ENCODE data around the gene MDC1. TPM values are rescaled to one million over a fixed set of nuclear protein-coding genes. Genes with fewer than 3 reads are reported as not detected.
"Not testable (repeated sequence)": the region's sequence is repeated elsewhere in the genome, so short reads cannot be mapped to it uniquely, and the experiment has no call there.

MDC1 gene
- total and polyA plus RNA-seq, 2 of the 13 experiments (the other 11 are each of a cell fraction or from before 2014, with no cell fraction given), result 8.4 to 14.0 TPM

DNA sequence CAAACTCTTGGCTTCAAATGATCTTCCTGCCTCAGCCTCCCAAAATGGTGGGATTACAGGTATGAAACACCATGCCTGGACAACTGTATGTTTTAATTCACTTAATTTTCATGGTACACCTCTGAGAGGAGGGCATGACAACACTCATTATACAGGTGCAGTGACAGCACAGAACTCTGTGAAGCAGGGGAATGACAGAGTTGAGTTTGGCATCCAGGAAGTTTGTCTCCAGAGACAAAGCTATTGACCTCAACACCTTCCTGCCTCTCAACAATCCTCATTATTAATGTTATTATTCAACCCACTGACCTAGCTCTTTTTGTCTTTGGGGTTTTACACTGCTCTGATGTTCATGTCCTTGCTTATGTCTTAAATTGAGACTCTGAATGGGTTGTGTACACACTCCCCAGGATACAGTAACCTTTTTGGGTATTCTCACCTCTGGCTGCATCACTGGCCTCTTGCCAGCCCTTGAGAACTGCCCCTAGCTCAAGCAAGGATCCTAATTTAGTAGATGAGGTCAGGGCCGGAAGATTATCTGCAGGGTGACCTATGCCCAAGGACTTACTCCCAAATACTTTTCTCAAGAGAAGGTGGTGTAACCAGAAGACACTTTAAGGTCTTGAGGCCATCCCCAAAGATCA, 40.3 kb upstream of the MDC1 start:
- Histone ChIP-seq H3K79me2 (ENCODE audit: insufficient read depth, low read length) (no peaks in the 10 kb centered on the region), H3K27me3 (ENCODE audit: control insufficient read depth in 1 of 2, insufficient read depth in 2 of 2, low read length in 2 of 2) (no peaks in the 10 kb centered on the region), H3K9ac (ENCODE audit: insufficient read depth, low read depth, low read length) (peak overlapping the region; percentile 4; the same call in 1 of the 2 replicates), H3K4me1 (ENCODE audit: insufficient read depth, low read length) (peaks cover 62% of the 10 kb centered on the region), H3K9me3 (ENCODE audit: low read length) (no peaks in the 10 kb centered on the region), H2AFZ (ENCODE audit: low read length) (no peak overlapping the region), H3K4me3 (replicated peaks in 1 of 3; ENCODE audit: insufficient read depth in 1 of 3, low read depth in 2 of 3, low read length in 3 of 3) (no peak overlapping the region), H4K20me1 (ENCODE audit: insufficient read depth, low read length) (no peaks in the 10 kb centered on the region), H3K4me2 (ENCODE audit: low read depth, low read length) (no peak overlapping the region), H3K27ac (ENCODE audit: extremely low read length, insufficient read depth, low read length) (peak overlapping the region; percentile 20), H3K36me3 (replicated peaks in 1 of 2; ENCODE audit: control insufficient read depth in 1 of 2, insufficient read depth in 2 of 2, low read length in 2 of 2) (no peaks in the 10 kb centered on the region)
- ChIA-PET POLR2A (interaction anchor here (0.6 to 5.9 kb wide), 4 partner anchors 9 to 17 kb away, joined by 4 to 113 read pairs (median 33); partner anchors contain the start of genes FLOT1 and IER3), CTCF (ENCODE audit: low intra/inter-chr PET ratio, low total read pairs) (no interaction called here)
- BruUV-seq (replicated peaks), result no TSS peak
- TF ChIP-seq RBFOX2 (IDR thresholded peaks at IDR 0.05; ENCODE audit: low read depth, low read length) (no peak), ZNF605 (CRISPR knock-in tag; IDR thresholded peaks at IDR 0.05) (0 out of 2 replicates have a peak, but pooled peaks have one; percentile 27), DNMT1 (CRISPR knock-in tag; IDR thresholded peaks at IDR 0.05) (no peak), TBX2 (CRISPR knock-in tag; IDR thresholded peaks at IDR 0.05; ENCODE audit: borderline replicate concordance) (peak; percentile 20; the same call in 1 of the 2 replicates), ZNF350 (CRISPR knock-in tag; IDR thresholded peaks at IDR 0.05; ENCODE audit: borderline replicate concordance, low read depth) (no peak), GABPB1 (CRISPR knock-in tag; IDR thresholded peaks at IDR 0.05) (no peak)
- in situ Hi-C loops (cut with HindIII; ENCODE audit: extremely low pct_ligation_motif_present, low pct_unique_long_range_greater_than_20kb) (no loop called here), intact Hi-C loops (cut with micrococcal nuclease; ENCODE audit: unreplicated experiment) (no loop called here)
- DNase-seq (ENCODE audit: low spot score) (no peak), FAIRE-seq (no peak), ATAC-seq (no peak)
- WGBS (ENCODE audit: low lambda C conversion rate), result 93% methylated on average over 1 of the region's 1 CpG

DNA sequence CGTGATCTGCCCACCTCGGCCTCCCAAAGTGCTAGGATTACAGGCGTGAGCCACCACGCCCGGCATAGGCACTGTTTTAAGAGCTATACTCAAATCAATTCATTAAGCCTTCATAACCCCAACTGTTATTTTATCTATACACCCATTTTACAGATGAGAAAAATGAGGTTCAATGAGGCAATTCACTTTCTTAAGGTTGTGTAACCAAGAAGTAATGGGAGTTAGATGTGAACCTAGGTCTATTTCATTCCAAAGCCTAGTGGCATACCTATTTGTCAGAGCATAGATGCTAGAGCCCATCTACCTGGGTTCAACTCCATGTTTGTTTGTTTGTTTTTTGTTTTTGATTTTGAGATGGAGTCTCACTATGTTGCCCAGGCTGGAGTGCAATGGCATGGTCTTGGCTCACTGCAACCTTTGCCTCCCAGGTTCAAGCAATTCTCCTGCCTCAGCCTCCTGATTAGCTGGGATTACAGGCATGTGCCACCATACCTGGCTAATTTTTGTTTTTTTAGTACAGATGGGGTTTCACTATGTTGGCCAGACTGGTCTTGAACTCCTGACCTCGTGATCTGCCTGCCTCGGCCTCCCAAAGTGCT, 39.4 kb upstream of the MDC1 start:
- peaks cover 62% of the 10 kb centered on the region for H3K4me1 ChIP-seq (ENCODE audit: insufficient read depth, low read length)
- CTCF ChIA-PET (ENCODE audit: low intra/inter-chr PET ratio, low total read pairs); H3K27ac ChIP-seq (ENCODE audit: extremely low read length, insufficient read depth, low read length); BruUV-seq (replicated peaks); DNase-seq (ENCODE audit: low spot score); intact Hi-C loops (cut with micrococcal nuclease; ENCODE audit: unreplicated experiment); H3K9ac ChIP-seq (ENCODE audit: insufficient read depth, low read depth, low read length); ATAC-seq; H3K36me3 ChIP-seq (replicated peaks in 1 of 2; ENCODE audit: control insufficient read depth in 1 of 2, insufficient read depth in 2 of 2, low read length in 2 of 2); H3K27me3 ChIP-seq (ENCODE audit: control insufficient read depth in 1 of 2, insufficient read depth in 2 of 2, low read length in 2 of 2); H3K4me3 ChIP-seq (replicated peaks in 1 of 3; ENCODE audit: insufficient read depth in 1 of 3, low read depth in 2 of 3, low read length in 3 of 3); in situ Hi-C loops (cut with HindIII; ENCODE audit: extremely low pct_ligation_motif_present, low pct_unique_long_range_greater_than_20kb); FAIRE-seq; H3K4me2 ChIP-seq (ENCODE audit: low read depth, low read length); H3K9me3 ChIP-seq (ENCODE audit: low read length); H3K79me2 ChIP-seq (ENCODE audit: insufficient read depth, low read length); H4K20me1 ChIP-seq (ENCODE audit: insufficient read depth, low read length); H2AFZ ChIP-seq (ENCODE audit: low read length): not testable (repeated sequence)
- WGBS (ENCODE audit: low lambda C conversion rate), result 94% methylated on average over 7 of the region's 7 CpGs
- TF ChIP-seq JUNB (CRISPR knock-in tag; IDR thresholded peaks at IDR 0.05; ENCODE audit: borderline replicate concordance) (peak; percentile 24; the same call in 1 of the 2 replicates), ZNF121 (CRISPR knock-in tag; IDR thresholded peaks at IDR 0.05) (0 out of 2 replicates have a peak, but pooled peaks have one; percentile 20), RCOR2 (CRISPR knock-in tag; IDR thresholded peaks at IDR 0.05) (0 out of 2 replicates have a peak, but pooled peaks have one; percentile 47), MED1 (CRISPR knock-in tag; IDR thresholded peaks at IDR 0.05) (0 out of 2 replicates have a peak, but pooled peaks have one; percentile 8), CHD4 (IDR thresholded peaks at IDR 0.05; ENCODE audit: borderline replicate concordance, low read length) (peak; percentile 74; the same call in 1 of the 2 replicates), ZIK1 (CRISPR knock-in tag; IDR thresholded peaks at IDR 0.05; ENCODE audit: borderline replicate concordance, low read depth) (0 out of 2 replicates have a peak, but pooled peaks have one; percentile 20), ZNF629 (CRISPR knock-in tag; conservative IDR thresholded peaks at IDR 0.05) (peak; percentile 94)
- TF ChIP-seq, protein P1, sequence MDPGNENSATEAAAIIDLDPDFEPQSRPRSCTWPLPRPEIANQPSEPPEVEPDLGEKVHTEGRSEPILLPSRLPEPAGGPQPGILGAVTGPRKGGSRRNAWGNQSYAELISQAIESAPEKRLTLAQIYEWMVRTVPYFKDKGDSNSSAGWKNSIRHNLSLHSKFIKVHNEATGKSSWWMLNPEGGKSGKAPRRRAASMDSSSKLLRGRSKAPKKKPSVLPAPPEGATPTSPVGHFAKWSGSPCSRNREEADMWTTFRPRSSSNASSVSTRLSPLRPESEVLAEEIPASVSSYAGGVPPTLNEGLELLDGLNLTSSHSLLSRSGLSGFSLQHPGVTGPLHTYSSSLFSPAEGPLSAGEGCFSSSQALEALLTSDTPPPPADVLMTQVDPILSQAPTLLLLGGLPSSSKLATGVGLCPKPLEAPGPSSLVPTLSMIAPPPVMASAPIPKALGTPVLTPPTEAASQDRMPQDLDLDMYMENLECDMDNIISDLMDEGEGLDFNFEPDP (CRISPR knock-in tag; conservative IDR thresholded peaks at IDR 0.05), result 0 out of 2 replicates have a peak, but pooled peaks have one; percentile 22
- POLR2A ChIA-PET, result interaction anchor here (0.6 to 5.9 kb wide), 3 partner anchors 12 to 16 kb away, joined by 4 to 113 read pairs (median 62); partner anchors contain the start of genes FLOT1 and IER3

Measured in HepG2 (cell line).